AG09309 (cell line): ENCODE results near the gene CD247.

Source experiments
- DNase-seq: peaks from one replicate; pipeline ENCODE4 v3.0.0-alpha.2; 2010; ENCODE audit warnings: low read depth
- H3K4me3 ChIP-seq: 2 replicates; pipeline ENCODE4 v1.5.1; 2011; ENCODE audit warnings: mild to moderate bottlenecking, low read depth, low read length, moderate library complexity; ENCODE audit not compliant: control insufficient read depth
- TF ChIP-seq, protein P1 (sequence below): IDR thresholded peaks from 2 replicates; pipeline ENCODE4 v1.5.1; 2011; ENCODE audit warnings: mild to moderate bottlenecking, low read depth, low read length, inconsistent platforms; ENCODE audit not compliant: insufficient read depth, control insufficient read depth; ENCODE audit errors: missing control alignments

The CD247 gene

DNA sequence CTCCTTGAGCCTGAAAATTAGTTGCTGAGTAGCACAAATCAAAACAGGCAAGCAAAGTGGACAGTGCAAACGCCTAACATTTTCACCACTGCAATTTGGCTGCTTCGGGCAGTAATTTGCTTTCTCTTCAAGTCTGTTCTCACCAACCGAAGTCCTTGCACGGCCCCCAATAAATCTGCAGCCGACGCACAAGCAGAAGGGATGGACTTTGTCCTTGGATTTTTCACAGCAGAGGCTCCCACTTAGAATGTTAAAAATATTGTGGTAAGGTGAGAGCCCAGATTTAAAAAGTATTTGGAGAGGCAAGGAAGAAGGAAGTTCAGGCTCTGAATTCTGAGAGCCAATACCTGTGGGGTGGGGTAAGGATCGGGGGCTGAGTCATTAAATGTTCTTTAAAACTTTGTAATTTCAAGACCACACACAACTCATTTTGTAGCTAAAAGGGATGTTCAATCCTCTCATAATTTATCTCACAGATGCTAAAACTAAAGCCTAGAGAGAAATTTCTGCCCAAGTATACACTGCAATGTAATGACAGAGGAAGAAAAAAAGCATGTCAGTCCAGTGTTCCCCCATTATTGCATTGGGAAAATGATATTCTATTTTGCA, 6.2 kb downstream of the CD247 start:
- DNase-seq, result no peak
- TF ChIP-seq, protein P1, sequence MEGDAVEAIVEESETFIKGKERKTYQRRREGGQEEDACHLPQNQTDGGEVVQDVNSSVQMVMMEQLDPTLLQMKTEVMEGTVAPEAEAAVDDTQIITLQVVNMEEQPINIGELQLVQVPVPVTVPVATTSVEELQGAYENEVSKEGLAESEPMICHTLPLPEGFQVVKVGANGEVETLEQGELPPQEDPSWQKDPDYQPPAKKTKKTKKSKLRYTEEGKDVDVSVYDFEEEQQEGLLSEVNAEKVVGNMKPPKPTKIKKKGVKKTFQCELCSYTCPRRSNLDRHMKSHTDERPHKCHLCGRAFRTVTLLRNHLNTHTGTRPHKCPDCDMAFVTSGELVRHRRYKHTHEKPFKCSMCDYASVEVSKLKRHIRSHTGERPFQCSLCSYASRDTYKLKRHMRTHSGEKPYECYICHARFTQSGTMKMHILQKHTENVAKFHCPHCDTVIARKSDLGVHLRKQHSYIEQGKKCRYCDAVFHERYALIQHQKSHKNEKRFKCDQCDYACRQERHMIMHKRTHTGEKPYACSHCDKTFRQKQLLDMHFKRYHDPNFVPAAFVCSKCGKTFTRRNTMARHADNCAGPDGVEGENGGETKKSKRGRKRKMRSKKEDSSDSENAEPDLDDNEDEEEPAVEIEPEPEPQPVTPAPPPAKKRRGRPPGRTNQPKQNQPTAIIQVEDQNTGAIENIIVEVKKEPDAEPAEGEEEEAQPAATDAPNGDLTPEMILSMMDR, result no peak
- H3K4me3 ChIP-seq, result no peak overlapping the region

DNA sequence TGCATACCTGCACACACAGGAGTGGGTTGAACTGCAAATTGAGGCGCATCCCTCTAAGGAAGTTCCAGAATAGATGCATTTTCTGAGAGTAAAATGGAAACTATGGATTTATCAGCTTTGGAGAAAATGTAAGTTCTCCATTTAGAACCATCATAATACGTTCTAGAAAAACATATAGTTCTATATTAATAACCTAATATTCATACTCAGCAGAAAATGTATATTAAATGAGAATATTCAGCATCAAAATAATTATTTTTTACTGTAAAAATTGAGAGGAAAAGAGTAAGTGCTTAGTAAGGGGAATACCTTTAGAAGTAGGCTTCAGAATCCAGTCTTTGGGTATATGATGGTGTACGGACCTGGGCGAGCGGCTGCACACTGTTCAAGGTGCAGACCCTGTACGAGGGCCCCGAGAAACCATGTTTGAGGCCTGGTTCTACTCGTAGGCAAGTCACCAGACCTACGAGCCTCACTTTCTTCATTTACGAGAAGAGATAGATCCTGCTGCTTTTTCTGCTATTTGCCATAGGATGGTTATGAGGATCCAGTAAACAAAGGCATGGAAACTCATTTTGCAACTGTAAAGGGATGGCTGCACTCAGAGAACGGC, 6.8 kb downstream of the CD247 start:
- TF ChIP-seq, protein P1, result no peak
- H3K4me3 ChIP-seq, result no peak overlapping the region
- no peak for DNase-seq

DNA sequence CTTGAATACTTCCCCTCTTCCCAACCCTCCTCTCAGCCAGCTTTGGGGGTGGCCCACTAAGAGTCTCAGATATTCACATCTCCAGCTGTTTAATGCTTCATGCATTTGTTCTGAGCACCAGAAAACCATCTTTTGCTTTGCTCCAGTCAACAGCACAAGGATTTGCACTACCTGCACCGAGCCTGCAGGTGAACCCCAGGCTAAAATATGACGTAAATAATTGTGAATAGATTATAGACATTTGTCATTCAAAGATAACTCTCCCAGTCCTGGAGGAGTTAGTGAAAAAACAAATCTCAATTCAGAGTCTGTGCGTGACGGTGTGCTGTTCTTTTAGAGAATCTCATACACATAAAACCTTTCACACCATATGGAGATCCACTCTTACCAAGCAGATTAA, 7.4 kb downstream of the CD247 start:
- TF ChIP-seq, protein P1, result no peak
- no peak for DNase-seq
- H3K4me3 ChIP-seq, result no peak overlapping the region

DNA sequence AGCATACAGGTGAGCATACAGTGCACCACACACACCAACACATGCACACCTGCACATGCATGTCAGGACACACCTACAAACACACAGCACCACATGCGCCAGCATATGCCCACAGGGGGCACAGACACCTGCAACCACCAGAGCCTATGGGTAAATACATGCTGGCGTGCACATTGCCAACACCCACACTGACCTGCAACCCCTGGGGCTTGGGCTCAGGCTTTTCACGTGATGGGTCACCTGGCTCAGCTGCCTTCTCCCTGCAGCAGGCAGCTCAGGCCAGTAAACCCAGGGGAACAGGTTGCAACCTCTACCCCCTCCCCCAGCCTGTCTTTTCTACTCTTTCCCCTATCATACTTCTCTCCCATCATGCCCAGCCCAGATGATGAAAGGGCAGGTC, 8.1 kb downstream of the CD247 start:
- H3K4me3 ChIP-seq, result no peak overlapping the region
- no peak for DNase-seq
- TF ChIP-seq, protein P1, result no peak

DNA sequence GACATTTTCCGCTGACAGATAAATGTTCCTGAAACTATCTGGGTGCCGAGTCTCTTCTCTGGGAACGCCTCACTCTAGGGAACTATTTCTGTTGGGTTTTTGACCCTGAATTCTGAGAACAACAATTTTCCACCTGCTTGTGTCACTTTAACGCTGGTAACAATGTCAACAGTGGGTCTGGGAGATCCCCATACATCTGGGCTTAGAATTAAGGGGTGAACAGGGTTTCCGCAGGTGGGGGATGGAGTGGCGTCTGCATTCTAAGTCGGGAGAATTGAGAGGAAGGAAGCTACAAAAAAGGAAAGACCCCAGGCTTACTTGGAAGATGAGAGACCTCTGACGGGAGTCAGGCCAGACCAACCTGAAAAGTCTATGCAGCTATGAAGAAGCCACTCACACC, 8.7 kb downstream of the CD247 start:
- no peak overlapping the region for H3K4me3 ChIP-seq
- TF ChIP-seq, protein P1, result no peak
- DNase-seq, result no peak

DNA sequence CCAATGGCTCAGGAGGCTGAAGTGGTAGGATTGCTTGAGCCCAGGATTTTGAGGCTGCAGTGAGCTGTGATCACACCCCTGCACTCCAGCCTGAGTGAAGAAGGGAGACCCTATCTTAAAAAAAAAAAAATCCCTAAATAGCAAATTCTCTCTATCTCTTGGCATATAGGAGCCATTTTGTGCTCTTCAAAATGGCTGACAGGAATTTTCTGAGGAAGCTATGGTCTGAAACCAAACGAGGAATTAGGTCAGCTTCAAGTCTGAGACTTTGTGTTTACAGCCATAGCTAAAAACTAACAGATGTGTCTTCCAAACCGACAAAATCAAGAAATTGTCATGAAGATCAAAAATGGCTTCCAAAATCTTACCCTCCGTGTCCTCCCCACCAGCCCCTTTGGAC, 10.6 kb downstream of the CD247 start:
- TF ChIP-seq, protein P1, result no peak
- no peak for DNase-seq
- no peak overlapping the region for H3K4me3 ChIP-seq
